Skeletal muscle tissue (tissue), 4 donors: ENCODE data around the gene RABGGTB. TPM values are rescaled to one million over a fixed set of nuclear protein-coding genes. Genes with fewer than 3 reads are reported as not detected.
"Not testable (repeated sequence)": the region's sequence is repeated elsewhere in the genome, so short reads cannot be mapped to it uniquely, and the experiment has no call there.

ENCODE experiments used
- H3K27ac ChIP-seq: one replicate; pipeline ENCODE4 v1.7.0; 2013; ENCODE audit warnings: mild to moderate bottlenecking, low read depth, low read length, inconsistent platforms
- H3K27me3 ChIP-seq, 3 donors: one replicate each; pipeline ENCODE4 v1.7.0; 2013; ENCODE audit warnings: low read length in 3 of 3; ENCODE audit not compliant: control insufficient read depth in 3 of 3, insufficient read depth in 3 of 3
- H3K36me3 ChIP-seq, 3 donors: one replicate each; pipeline ENCODE4 v1.7.0; 2013; ENCODE audit warnings: low read length in 3 of 3; ENCODE audit not compliant: control insufficient read depth in 3 of 3, insufficient read depth in 3 of 3
- H3K4me1 ChIP-seq, 3 donors: one replicate each; pipeline ENCODE4 v1.7.0; 2013; ENCODE audit warnings: low read length in 3 of 3, mild to moderate bottlenecking in 3 of 3; ENCODE audit not compliant: control insufficient read depth in 3 of 3, insufficient read depth in 3 of 3
- H3K4me3 ChIP-seq, 3 donors: one replicate each; pipeline ENCODE4 v1.7.0; 2013; ENCODE audit warnings: low read length in 3 of 3
- H3K9ac ChIP-seq, 3 donors: one replicate each; pipeline ENCODE4 v1.7.0; 2013; ENCODE audit warnings: low read length in 3 of 3, mild to moderate bottlenecking in 3 of 3, moderate library complexity in 2 of 3, low read depth in 1 of 3
- H3K9me3 ChIP-seq, 3 donors: one replicate each; pipeline ENCODE4 v1.7.0; 2013; ENCODE audit warnings: low read length in 3 of 3; ENCODE audit not compliant: control insufficient read depth in 3 of 3
- total RNA-seq: library from RNA; depleted of rRNA; stranded (reverse); fragments of >200 nt; gene quantifications from one replicate; pipeline ENCODE4 v1.2.3, GENCODE V29; 2014
- donor health status: Osteomylitis.

The RABGGTB gene
- total RNA-seq, result 75.7 TPM

- peaks cover 0 to 13% (median 9%) of the 10 kb centered on the region in 3 donors for H3K36me3 ChIP-seq
- peak within 1 kb of the TSS; percentile 85 for H3K27ac ChIP-seq
- no peaks in the 10 kb centered on the region for H3K9me3 ChIP-seq
- no peaks in the 10 kb centered on the region for H3K27me3 ChIP-seq
- H3K4me3 ChIP-seq, result peak within 1 kb of the TSS; percentile 88 to 100 (median 93)
- H3K4me1 ChIP-seq, result peaks cover 15 to 43% (median 36%) of the 10 kb centered on the region in 3 donors
- H3K9ac ChIP-seq, result peak within 1 kb of the TSS; percentile 89 to 95 (median 92)
Observed at GRCh38 chr1:75785983-75786853, at the start of gene RABGGTB. RABGGTB (plus strand) TSS chr1:75786256; CDS start chr1:75786272, 16 bp downstream.

DNA sequence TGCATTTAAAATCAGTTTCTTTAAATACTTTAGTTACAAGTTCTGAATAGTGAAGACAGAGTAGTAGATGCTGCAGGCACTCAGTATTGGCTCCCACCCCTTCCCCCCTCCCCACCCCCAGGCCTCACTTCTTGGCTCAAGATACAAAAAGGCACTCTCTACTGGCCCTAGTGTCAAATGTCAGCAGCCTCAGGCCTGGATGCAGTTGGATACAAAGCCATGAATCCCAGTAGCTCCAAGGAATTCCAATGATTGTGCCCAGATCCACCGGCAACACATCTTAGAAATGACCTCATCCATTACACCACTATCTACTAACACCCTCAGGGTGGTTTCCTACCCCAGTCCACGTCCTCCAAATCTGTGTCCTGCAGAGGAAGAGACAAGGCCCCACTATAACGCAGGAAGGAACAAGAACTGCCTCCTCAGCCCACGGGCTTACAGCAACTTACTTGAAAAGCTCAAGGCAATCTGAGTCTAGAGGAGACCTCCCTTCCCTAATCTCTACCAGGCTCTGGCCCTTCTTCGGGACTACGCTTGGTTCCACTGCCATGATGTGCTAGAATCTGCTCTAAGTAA, 43.9 kb upstream of the RABGGTB start:
- Histone ChIP-seq H3K4me3 (no peak overlapping the region), H3K36me3 (peaks cover 35 to 54% (median 49%) of the 10 kb centered on the region in 3 donors), H3K27me3 (no peaks in the 10 kb centered on the region), H3K4me1 (peaks cover 0 to 6% (median 2%) of the 10 kb centered on the region in 3 donors), H3K9me3 (no peaks in the 10 kb centered on the region), H3K27ac (no peak overlapping the region), H3K9ac (no peak overlapping the region)

GRCh38 chr1:75745276-75745675, 40.8 kb upstream of the RABGGTB start:
- Histone ChIP-seq H3K4me1 (peaks cover 0 to 6% (median 2%) of the 10 kb centered on the region in 3 donors), H3K36me3 (peaks cover 25 to 42% (median 36%) of the 10 kb centered on the region in 3 donors), H3K4me3 (no peak overlapping the region), H3K9ac (no peak overlapping the region), H3K9me3 (no peaks in the 10 kb centered on the region), H3K27me3 (no peaks in the 10 kb centered on the region), H3K27ac (no peak overlapping the region)

- not testable (repeated sequence) for H3K4me3 ChIP-seq, H3K9ac ChIP-seq, H3K27me3 ChIP-seq, H3K27ac ChIP-seq, H3K4me1 ChIP-seq, H3K9me3 ChIP-seq
- peaks cover 10 to 25% (median 20%) of the 10 kb centered on the region in 3 donors for H3K36me3 ChIP-seq
Observed at GRCh38 chr1:75757210-75757609, 28.8 kb upstream of the RABGGTB start.

DNA sequence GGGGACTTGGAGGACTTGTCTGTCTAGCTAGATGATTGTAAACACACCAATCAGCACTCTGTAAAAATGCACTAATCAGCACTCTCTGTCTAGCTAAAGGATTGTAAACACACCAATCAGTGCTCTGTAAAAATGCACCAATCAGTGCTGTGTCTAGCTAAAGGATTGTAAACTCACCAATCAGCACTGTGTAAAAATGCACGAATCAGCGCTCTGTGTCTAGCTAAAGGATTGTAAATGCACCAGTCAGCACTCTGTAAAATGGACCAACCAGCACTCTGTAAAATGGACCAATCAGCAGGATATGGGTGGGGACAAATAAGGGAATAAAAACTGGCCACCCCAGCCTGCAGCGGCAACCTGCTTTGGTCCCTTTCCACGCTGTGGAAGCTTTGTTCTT, 27.5 kb upstream of the RABGGTB start:
- not testable (repeated sequence) for H3K9me3 ChIP-seq, H3K27ac ChIP-seq, H3K4me1 ChIP-seq, H3K4me3 ChIP-seq, H3K27me3 ChIP-seq, H3K9ac ChIP-seq
- peaks cover 10 to 25% (median 14%) of the 10 kb centered on the region in 3 donors for H3K36me3 ChIP-seq

DNA sequence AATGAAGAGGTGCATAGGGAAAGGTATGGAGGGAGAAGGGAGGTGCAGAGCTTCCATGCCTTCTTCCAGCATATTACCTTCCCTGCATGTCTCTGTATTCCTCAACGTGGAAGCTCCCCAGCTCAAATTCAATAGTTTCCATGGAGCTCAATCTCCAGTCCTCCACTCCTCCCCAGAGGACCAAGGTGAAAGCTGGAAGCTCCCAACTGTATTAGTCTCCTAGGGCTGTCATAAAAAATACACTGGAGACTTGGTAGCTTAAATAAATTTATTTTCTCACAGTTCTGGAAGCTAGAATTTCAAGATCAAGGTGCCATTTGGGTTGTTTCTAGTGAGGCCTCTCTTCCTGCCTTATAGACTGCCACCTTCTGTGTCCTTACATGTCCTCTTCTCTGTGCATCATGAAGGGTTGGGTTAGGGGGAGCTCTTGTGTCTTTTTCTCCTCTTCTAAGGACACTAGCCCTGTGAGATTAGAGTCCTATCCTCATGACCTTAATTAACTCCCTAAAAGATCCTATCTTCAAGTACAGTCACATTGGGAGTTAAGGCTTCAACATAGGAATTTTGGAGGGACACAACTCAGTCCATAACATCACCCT, 21.9 kb upstream of the RABGGTB start:
- Histone ChIP-seq H3K9me3 (no peaks in the 10 kb centered on the region), H3K4me1 (no peaks in the 10 kb centered on the region), H3K36me3 (peaks cover 0 to 5% (median 4%) of the 10 kb centered on the region in 3 donors)

DNA sequence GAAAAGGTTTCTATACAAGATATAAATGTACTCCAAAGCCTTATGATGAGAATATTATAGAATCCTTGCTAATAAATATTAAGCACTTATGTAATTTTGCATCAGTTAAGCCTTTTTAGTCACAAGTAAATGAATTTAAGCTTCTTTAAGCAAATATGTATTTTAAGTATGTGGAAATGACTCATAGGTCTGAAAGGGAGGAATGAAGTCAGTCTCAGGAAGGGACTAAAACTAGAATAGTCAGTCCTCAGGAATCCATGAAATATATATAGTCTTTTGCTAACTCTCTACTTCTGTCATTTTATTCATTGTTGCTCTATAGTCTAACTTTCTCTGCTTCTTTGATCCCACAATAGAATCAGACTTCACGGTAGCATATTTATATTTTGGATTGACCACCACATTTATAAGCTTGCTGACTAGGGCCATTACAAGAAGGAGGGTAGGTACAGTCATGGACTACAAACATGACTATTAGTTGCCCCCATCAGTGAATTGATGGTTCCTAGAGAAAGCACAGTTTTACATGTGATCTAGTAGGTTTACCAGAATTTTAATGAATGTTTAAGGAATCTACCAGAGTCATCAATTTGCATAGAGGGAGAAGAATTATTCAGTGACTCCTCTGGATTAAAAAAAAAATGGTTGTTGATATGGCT, 20.2 kb upstream of the RABGGTB start:
- Histone ChIP-seq H3K4me1 (no peaks in the 10 kb centered on the region), H3K9ac (no peak overlapping the region), H3K27ac (no peak overlapping the region), H3K36me3 (peaks cover 0 to 5% (median 4%) of the 10 kb centered on the region in 3 donors), H3K27me3 (no peaks in the 10 kb centered on the region), H3K4me3 (no peak overlapping the region), H3K9me3 (no peaks in the 10 kb centered on the region)

More for the DNA sequence above, 21.9 kb upstream of the RABGGTB start:
- H3K4me3 ChIP-seq, result no peak overlapping the region
- no peak overlapping the region for H3K27ac ChIP-seq
- H3K9ac ChIP-seq, result no peak overlapping the region
- H3K27me3 ChIP-seq, result no peaks in the 10 kb centered on the region

GRCh38 chr1:75768016-75768415, 18.0 kb upstream of the RABGGTB start:
- Histone ChIP-seq H3K9me3 (no peaks in the 10 kb centered on the region), H3K4me3 (no peak overlapping the region), H3K36me3 (peaks cover 0 to 5% (median 4%) of the 10 kb centered on the region in 3 donors)

DNA sequence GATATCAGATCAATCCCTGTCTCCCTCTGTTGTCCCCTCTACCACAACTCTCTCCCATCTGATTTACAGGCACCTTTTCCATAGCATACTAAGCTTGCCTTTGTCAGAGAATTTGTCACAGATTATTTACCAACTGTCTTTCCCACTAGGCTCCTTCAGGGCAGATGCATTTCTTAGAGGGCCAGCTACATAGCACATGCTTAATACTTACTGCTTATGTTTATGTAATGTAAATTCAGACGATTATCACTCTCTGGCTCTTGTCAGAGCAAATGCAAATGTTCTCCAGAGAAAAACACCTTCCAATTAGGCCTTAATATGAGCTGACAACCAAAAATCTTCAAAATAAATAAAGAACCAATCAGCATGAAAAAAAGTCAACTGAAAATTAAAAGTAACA, 15.3 kb upstream of the RABGGTB start:
- H3K4me3 ChIP-seq, result no peak overlapping the region

More at GRCh38 chr1:75768016-75768415, 18.0 kb upstream of the RABGGTB start:
- Histone ChIP-seq H3K4me1 (no peaks in the 10 kb centered on the region), H3K9ac (no peak overlapping the region), H3K27me3 (no peaks in the 10 kb centered on the region), H3K27ac (no peak overlapping the region)

More for the DNA sequence above, 15.3 kb upstream of the RABGGTB start:
- H3K9me3 ChIP-seq, result no peaks in the 10 kb centered on the region
- no peak overlapping the region for H3K9ac ChIP-seq
- no peaks in the 10 kb centered on the region for H3K36me3 ChIP-seq
- no peaks in the 10 kb centered on the region for H3K27me3 ChIP-seq
- no peak overlapping the region for H3K27ac ChIP-seq
- H3K4me1 ChIP-seq, result no peaks in the 10 kb centered on the region
